PC-9 (cell line): ENCODE measurements around the gene MRM1. TPM values are rescaled to one million over a fixed set of nuclear protein-coding genes. Genes with fewer than 3 reads are reported as not detected.

Experiments used
- BruUV-seq: library from RNA; stranded (reverse); fragments of 400-500 nt; replicated peaks from 2 replicates; lab custom pipeline; 2021; lab: Mats Ljungman, UMichigan
- CTCF ChIA-PET: fragments of 300-600 bp; sonication (Branson Sonifier 250); formaldehyde crosslinking; loops from one replicate; lab custom pipeline; 2022; ENCODE audit warnings: antibody characterized with exemption; lab: Charles Lee
- POLR2A ChIA-PET: fragments of 300-600 bp; sonication (Branson Sonifier 250); formaldehyde crosslinking; loops from one replicate; lab custom pipeline; 2022; ENCODE audit warnings: antibody characterized with exemption; ENCODE audit not compliant: unreplicated experiment; lab: Charles Lee
- DNase-seq, 2 experiments: peaks; one replicate each; pipeline versions ENCODE4 v3.0.0 to v3.0.0-alpha.2; 2015 to 2022; ENCODE audit warnings: mixed read lengths in 1 of 2
- H2AFZ ChIP-seq: fragments of 200-600 bp; sonication (generic); 2 replicates; pipeline ENCODE4 v1.8.1; 2017; ENCODE audit warnings: antibody characterized with exemption
- H3F3A ChIP-seq: fragments of 200-600 bp; sonication (generic); 2 replicates; pipeline ENCODE4 v1.8.1; 2017; ENCODE audit warnings: antibody characterized with exemption, mild to moderate bottlenecking, low read depth; ENCODE audit not compliant: insufficient read depth
- H3K27ac ChIP-seq: fragments of 200-600 bp; sonication (generic); 2 replicates; pipeline ENCODE4 v1.6.1; 2016; ENCODE audit warnings: mixed run types
- H3K27me3 ChIP-seq: fragments of 200-600 bp; sonication (generic); 2 replicates; pipeline ENCODE4 v1.6.1; 2016; ENCODE audit warnings: low read depth, mixed run types; ENCODE audit not compliant: insufficient read depth
- H3K36me3 ChIP-seq: fragments of 200-600 bp; sonication (generic); 2 replicates; pipeline ENCODE4 v1.6.1; 2016; ENCODE audit warnings: low read depth, mixed run types
- H3K4me1 ChIP-seq: fragments of 200-600 bp; sonication (generic); replicated peaks from 2 replicates; pipeline ENCODE4 v1.6.1; 2016; ENCODE audit warnings: mixed run types; ENCODE audit not compliant: insufficient read depth
- H3K4me2 ChIP-seq: fragments of 200-600 bp; sonication (generic); 2 replicates; pipeline ENCODE4 v1.6.1; 2017; ENCODE audit warnings: mixed run types
- H3K4me3 ChIP-seq: fragments of 200-600 bp; sonication (generic); 2 replicates; pipeline ENCODE4 v1.6.1; 2016; ENCODE audit warnings: mixed run types
- H3K79me2 ChIP-seq: fragments of 200-600 bp; sonication (generic); 2 replicates; pipeline ENCODE4 v1.6.1; 2017; ENCODE audit warnings: low read depth, mixed run types
- H3K9me2 ChIP-seq: fragments of 200-600 bp; sonication (generic); 2 replicates; pipeline ENCODE4 v1.8.1; 2017; ENCODE audit warnings: mild to moderate bottlenecking; ENCODE audit not compliant: insufficient read depth
- H3K9me3 ChIP-seq: fragments of 200-600 bp; sonication (generic); 2 replicates; pipeline ENCODE4 v1.8.1; 2016; ENCODE audit warnings: low read depth; ENCODE audit not compliant: insufficient read depth
- H4K20me1 ChIP-seq: fragments of 200-600 bp; sonication (generic); 2 replicates; pipeline ENCODE4 v1.8.1; 2017; ENCODE audit not compliant: insufficient read depth
- EZH2 ChIP-seq: fragments of 200-600 bp; sonication (generic); IDR thresholded peaks from 2 replicates; pipeline ENCODE4 v1.8.0; 2017; ENCODE audit warnings: antibody characterized with exemption, low read depth
- intact Hi-C: fragments of 100-400 bp; cut with micrococcal nuclease; formaldehyde crosslinking; loops from one replicate; pipeline ENCODE4 v1.10.0; 2022; ENCODE audit not compliant: unreplicated experiment
- total RNA-seq: library from RNA; stranded (reverse); gene quantifications from 2 replicates; pipeline ENCODE4 v1.2.3, GENCODE V29; 2021
- TF ChIP-seq, protein P1 (sequence below): fragments of 200-600 bp; sonication (generic); conservative IDR thresholded peaks from 2 replicates; pipeline ENCODE4 v1.6.1; 2017; ENCODE audit warnings: mixed run types, antibody characterized with exemption, mild to moderate bottlenecking, moderate library complexity

Gene MRM1
- total RNA-seq, 1 experiment from 2014 or later: 9.6 TPM

DNA sequence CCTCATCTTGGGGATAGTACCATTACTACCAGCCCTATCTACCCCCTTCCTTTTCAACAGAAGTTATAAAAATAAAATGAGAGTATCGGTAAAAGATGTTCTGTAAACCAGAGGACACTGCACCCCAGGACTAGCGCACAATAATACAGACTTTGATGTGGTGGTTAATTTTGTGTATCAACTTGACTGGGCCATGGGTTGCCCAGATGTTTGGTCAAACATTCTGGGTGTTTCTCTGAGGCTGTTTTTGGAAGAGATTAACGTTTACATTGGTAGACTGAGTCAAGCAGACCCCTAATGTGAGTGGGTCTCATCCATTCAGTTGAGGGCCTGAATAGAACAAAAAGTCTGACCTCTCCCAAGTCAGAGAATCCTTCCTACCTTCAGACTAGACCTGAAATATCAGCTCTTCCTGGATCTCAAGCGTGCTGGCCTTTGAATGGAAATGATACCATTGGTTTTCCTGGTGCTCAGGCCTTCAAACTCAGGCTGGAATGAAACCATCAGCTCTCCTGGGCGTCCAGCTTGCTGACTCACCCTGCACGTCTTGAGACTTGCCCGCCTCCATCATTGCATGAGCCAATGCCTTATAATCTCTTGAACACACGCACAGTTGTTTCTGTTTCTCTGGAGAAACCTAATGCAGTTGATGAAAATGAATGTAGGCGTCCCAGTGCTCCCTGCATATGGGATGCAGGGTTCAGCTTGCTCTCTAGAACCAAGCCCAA lies 10.1 kb downstream of the MRM1 start:
- BruUV-seq: no TSS peak
- no peak for DNase-seq
- no peaks in the 10 kb centered on the region for H3K9me3 ChIP-seq

GRCh38 chr17:36612323-36612722 lies 10.9 kb downstream of the MRM1 start:
- ChIA-PET CTCF (interaction anchor here (0.7 kb wide), 1 partner anchor 13 kb away, joined by 6 read pairs; no protein-coding TSS in a partner anchor), POLR2A (no interaction called here)
- BruUV-seq: no TSS peak
- Histone ChIP-seq H3K27ac (no peak overlapping the region), H3K4me1 (no peaks in the 10 kb centered on the region), H3F3A (no peaks in the 10 kb centered on the region), H3K4me2 (no peak overlapping the region), H3K9me2 (no peaks in the 10 kb centered on the region), H3K9me3 (no peaks in the 10 kb centered on the region), H4K20me1 (peaks cover 4% of the 10 kb centered on the region), H3K79me2 (no peaks in the 10 kb centered on the region), H3K36me3 (no peaks in the 10 kb centered on the region), H3K4me3 (no peak overlapping the region), H3K27me3 (no peaks in the 10 kb centered on the region), H2AFZ (no peak overlapping the region)
- TF ChIP-seq, protein P1, sequence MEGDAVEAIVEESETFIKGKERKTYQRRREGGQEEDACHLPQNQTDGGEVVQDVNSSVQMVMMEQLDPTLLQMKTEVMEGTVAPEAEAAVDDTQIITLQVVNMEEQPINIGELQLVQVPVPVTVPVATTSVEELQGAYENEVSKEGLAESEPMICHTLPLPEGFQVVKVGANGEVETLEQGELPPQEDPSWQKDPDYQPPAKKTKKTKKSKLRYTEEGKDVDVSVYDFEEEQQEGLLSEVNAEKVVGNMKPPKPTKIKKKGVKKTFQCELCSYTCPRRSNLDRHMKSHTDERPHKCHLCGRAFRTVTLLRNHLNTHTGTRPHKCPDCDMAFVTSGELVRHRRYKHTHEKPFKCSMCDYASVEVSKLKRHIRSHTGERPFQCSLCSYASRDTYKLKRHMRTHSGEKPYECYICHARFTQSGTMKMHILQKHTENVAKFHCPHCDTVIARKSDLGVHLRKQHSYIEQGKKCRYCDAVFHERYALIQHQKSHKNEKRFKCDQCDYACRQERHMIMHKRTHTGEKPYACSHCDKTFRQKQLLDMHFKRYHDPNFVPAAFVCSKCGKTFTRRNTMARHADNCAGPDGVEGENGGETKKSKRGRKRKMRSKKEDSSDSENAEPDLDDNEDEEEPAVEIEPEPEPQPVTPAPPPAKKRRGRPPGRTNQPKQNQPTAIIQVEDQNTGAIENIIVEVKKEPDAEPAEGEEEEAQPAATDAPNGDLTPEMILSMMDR: no peak
- no peak for TF ChIP-seq EZH2
- no peak for DNase-seq
- intact Hi-C loops: no loop called here

More for the DNA sequence above, 10.1 kb downstream of the MRM1 start:
- H3K4me3 ChIP-seq: no peak overlapping the region
- H4K20me1 ChIP-seq: peaks cover 4% of the 10 kb centered on the region
- H3K4me2 ChIP-seq: no peak overlapping the region
- POLR2A ChIA-PET: no interaction called here
- CTCF ChIA-PET: interaction anchor here (0.7 kb wide), 1 partner anchor 14 kb away, joined by 6 read pairs; no protein-coding TSS in a partner anchor
- no peak overlapping the region for H3K27ac ChIP-seq
- H3K4me1 ChIP-seq: no peaks in the 10 kb centered on the region
- no peaks in the 10 kb centered on the region for H3K27me3 ChIP-seq
- H3F3A ChIP-seq: no peaks in the 10 kb centered on the region
- intact Hi-C loops: no loop called here
- H3K79me2 ChIP-seq: no peaks in the 10 kb centered on the region
- no peaks in the 10 kb centered on the region for H3K9me2 ChIP-seq
- H2AFZ ChIP-seq: no peak overlapping the region
- no peak for TF ChIP-seq EZH2
- TF ChIP-seq, protein P1: no peak
- H3K36me3 ChIP-seq: no peaks in the 10 kb centered on the region

DNA sequence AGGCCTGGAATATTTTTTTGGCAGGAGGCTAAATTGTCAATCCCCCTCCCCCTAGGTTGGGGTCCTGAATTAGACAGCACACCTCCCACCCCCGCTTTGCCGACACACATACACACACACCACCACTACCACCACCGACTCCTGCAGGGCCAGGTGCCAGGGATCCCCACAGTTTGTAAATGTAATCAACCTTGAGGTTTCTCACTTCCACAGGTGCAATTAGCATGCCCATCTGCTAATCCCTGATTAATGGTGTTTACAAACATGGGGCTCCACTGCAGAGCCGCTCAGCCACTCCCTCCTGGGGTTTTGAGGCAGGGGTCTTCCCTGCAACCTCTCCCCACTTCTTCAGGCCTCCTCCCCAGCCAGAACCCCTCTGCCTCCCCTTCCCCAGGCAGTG lies 11.8 kb downstream of the MRM1 start:
- H3K4me3 ChIP-seq: no peak overlapping the region
- H3K9me3 ChIP-seq: no peaks in the 10 kb centered on the region
- intact Hi-C loops: no loop called here
- no peaks in the 10 kb centered on the region for H3F3A ChIP-seq
- DNase-seq: no peak
- peaks cover 4% of the 10 kb centered on the region for H4K20me1 ChIP-seq
- H3K4me1 ChIP-seq: no peaks in the 10 kb centered on the region
- H3K27me3 ChIP-seq: no peaks in the 10 kb centered on the region
- CTCF ChIA-PET: no interaction called here
- no peak overlapping the region for H2AFZ ChIP-seq
- H3K4me2 ChIP-seq: no peak overlapping the region
- no peaks in the 10 kb centered on the region for H3K79me2 ChIP-seq
- no peaks in the 10 kb centered on the region for H3K36me3 ChIP-seq
- no peaks in the 10 kb centered on the region for H3K9me2 ChIP-seq
- BruUV-seq: no TSS peak
- H3K27ac ChIP-seq: no peak overlapping the region
- TF ChIP-seq, protein P1: no peak
- no peak for TF ChIP-seq EZH2
- POLR2A ChIA-PET: no interaction called here
